ENCODE data around the gene ERCC6L2.

Gene ERCC6L2

GRCh38 chr9:95924987-95925386 lies 49.5 kb downstream of the ERCC6L2 start:
- DNase-seq (ENCODE audit: low read depth in 3 of 3) = no peak

GRCh38 chr9:95927271-95928004 lies 51.9 kb downstream of the ERCC6L2 start:
- DNase-seq (ENCODE audit: low read depth in 3 of 3) = no peak

GRCh38 chr9:95930277-95930676 lies 54.8 kb downstream of the ERCC6L2 start:
- no peak for DNase-seq (ENCODE audit: low read depth in 3 of 3)

- DNase-seq (ENCODE audit: low read depth in 3 of 3) = no peak
These were observed 60.5 kb downstream of the ERCC6L2 start for GRCh38 chr9:95935861-95936578.

GRCh38 chr9:95936579-95937075 lies 61.1 kb downstream of the ERCC6L2 start:
- no peak for DNase-seq (ENCODE audit: low read depth in 3 of 3)

GRCh38 chr9:95937131-95937530 lies 61.6 kb downstream of the ERCC6L2 start:
- no peak for DNase-seq (ENCODE audit: low read depth in 3 of 3)

GRCh38 chr9:95938724-95939123 lies 63.2 kb downstream of the ERCC6L2 start:
- DNase-seq (ENCODE audit: low read depth in 3 of 3) = no peak

GRCh38 chr9:95939472-95939871 lies 64.0 kb downstream of the ERCC6L2 start:
- no peak for DNase-seq (ENCODE audit: low read depth in 3 of 3)

- no peak for DNase-seq (ENCODE audit: low read depth in 3 of 3)
These were observed 64.8 kb downstream of the ERCC6L2 start for GRCh38 chr9:95940265-95940664.

GRCh38 chr9:95942016-95942415 lies 66.5 kb downstream of the ERCC6L2 start:
- DNase-seq (ENCODE audit: low read depth in 3 of 3) = no peak

- DNase-seq (ENCODE audit: low read depth in 3 of 3) = no peak
These were observed 71.6 kb downstream of the ERCC6L2 start for GRCh38 chr9:95947118-95947517.

- DNase-seq (ENCODE audit: low read depth in 3 of 3) = no peak
These were observed 77.0 kb downstream of the ERCC6L2 start for GRCh38 chr9:95952471-95952870.

- no peak for DNase-seq (ENCODE audit: low read depth in 3 of 3)
These were observed 78.5 kb downstream of the ERCC6L2 start for GRCh38 chr9:95953986-95954385.

- DNase-seq (ENCODE audit: low read depth in 3 of 3) = no peak
These were observed 79.4 kb downstream of the ERCC6L2 start for GRCh38 chr9:95954940-95955339.

- DNase-seq (ENCODE audit: low read depth in 3 of 3) = no peak
These were observed 87.4 kb downstream of the ERCC6L2 start for GRCh38 chr9:95962936-95963335.

- no peak for DNase-seq (ENCODE audit: low read depth in 3 of 3)
These were observed 88.2 kb downstream of the ERCC6L2 start for GRCh38 chr9:95963659-95964058.

- DNase-seq (ENCODE audit: low read depth in 3 of 3) = no peak
These were observed 90.8 kb downstream of the ERCC6L2 start for GRCh38 chr9:95966306-95966705.

- DNase-seq (ENCODE audit: low read depth in 3 of 3) = no peak
These were observed 94.8 kb downstream of the ERCC6L2 start for GRCh38 chr9:95970317-95970716.

- no peak for DNase-seq (ENCODE audit: low read depth in 3 of 3)
These were observed 96.3 kb downstream of the ERCC6L2 start for GRCh38 chr9:95971815-95972214.

GRCh38 chr9:95974389-95974788 lies 98.9 kb downstream of the ERCC6L2 start:
- DNase-seq (ENCODE audit: low read depth in 3 of 3) = no peak

- no peak for DNase-seq (ENCODE audit: low read depth in 3 of 3)
These were observed 101.9 kb downstream of the ERCC6L2 start for GRCh38 chr9:95977371-95977770.

- DNase-seq (ENCODE audit: low read depth in 3 of 3) = no peak
These were observed 102.6 kb downstream of the ERCC6L2 start for GRCh38 chr9:95978106-95978505.

GRCh38 chr9:95979446-95979845 lies 104.0 kb downstream of the ERCC6L2 start:
- no peak for DNase-seq (ENCODE audit: low read depth in 3 of 3)

All from stimulated activated CD4-positive, alpha-beta T cell treated with anti-CD3 and anti-CD28 coated beads, TNF-alpha, amount 100 ng/mL, for 4 hours (primary cell).